T-helper 2 cell (primary cell): Measurements from ENCODE around the gene WDR90.
A peak's percentile ranks its signal among the peaks of the same experiment; 100 is the strongest.
"Not testable (repeated sequence)": the region's sequence is repeated elsewhere in the genome, so short reads cannot be mapped to it uniquely, and the experiment has no call there.

Experiments used
- DNase-seq, 5 experiments: peaks; one replicate each; pipeline versions ENCODE4 v3.0.0 to v3.0.0-alpha.2; 2012 to 2022

WDR90 gene

GRCh38 chr16:709566-710499 is 60.7 kb downstream of the WDR90 start:
- no peak for DNase-seq

GRCh38 chr16:710500-711075 is 61.4 kb downstream of the WDR90 start:
- no peak for DNase-seq

GRCh38 chr16:711084-711483 is 61.9 kb downstream of the WDR90 start:
- no peak for DNase-seq

- peak; percentile 59 to 71 (median 68) for DNase-seq
Observed at GRCh38 chr16:711548-712320, 62.6 kb downstream of the WDR90 start.

DNA sequence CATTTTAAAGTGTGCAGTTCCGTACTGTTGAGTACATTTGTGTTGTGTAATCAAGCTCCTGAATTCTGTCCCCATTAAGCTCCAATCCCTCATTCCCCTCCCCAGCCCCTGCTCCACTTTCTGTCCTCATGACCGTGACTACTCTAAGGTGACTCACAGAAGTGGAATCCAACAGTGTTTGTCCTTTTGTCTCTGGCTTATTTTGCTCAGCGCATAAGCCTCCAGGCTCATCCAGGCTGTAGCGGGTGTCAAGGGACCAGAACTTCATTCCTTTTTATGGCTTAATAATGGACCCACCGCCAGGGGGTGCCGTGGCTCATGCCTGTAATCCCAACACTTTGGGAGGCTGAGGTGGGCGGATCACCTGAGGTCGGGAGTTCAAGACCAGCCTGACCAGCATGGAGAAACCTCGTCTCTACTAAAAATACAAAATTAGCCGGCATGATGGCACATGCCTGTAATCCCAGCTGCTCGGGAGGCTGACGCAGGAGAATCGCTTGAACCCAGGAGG is 63.6 kb downstream of the WDR90 start:
- not testable (repeated sequence) for DNase-seq

- no peak for DNase-seq
Observed at GRCh38 chr16:714079-714478, 64.9 kb downstream of the WDR90 start.

DNA sequence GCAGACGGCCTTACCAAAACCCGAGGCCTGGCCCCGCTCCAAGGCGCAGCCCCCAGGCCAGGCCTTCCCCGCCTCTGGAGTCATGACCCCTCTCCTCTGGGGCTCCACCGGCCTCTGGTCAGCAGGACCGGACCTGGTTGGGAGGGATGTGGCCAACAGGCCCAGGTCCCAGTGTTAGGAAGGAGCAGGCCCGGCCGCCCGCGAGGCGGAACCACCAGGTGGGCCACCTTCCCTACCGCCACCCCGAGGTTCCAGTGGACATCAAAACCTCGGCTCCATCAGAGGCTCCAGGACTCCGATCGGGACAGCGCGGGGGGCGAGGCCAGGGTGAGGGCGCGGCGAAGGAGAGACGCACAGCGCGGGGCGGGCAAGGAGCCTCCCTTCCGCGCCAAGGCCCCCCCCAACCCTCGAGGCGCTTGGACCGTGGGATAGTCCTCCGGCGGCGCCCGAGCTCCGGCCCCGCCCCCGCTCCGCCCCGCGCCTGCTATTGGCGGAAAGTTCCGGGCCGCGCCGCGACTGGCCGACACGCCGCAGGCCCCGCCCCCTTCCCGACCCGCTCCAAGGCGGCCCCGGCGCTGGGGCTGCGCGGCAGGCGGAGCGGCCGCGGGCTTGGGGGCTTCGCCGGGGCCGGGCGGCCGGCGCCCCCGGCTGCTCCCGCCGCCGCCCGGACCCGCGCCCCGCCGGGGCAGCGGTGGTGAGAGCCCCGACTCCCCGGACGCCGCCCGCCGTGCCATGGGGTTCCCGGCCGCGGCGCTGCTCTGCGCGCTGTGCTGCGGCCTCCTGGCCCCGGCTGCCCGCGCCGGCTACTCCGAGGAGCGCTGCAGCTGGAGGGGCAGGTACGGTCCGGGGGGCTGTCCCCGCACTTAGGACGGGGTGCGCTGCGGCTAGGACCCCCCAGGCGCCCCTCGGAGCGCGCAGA is 65.7 kb downstream of the WDR90 start, which contains the start of gene METRN:
Gene METRN, plus strand, starts transcription at position 561 of the 919 bp plus-strand sequence. Its CDS starts 172 bp downstream, at position 733.
- DNase-seq, result peak; percentile 77 to 87 (median 84)

GRCh38 chr16:715477-716199 is 66.5 kb downstream of the WDR90 start:
- DNase-seq, result no peak

- DNase-seq, result no peak
Observed at GRCh38 chr16:716200-716568, 67.0 kb downstream of the WDR90 start.

DNA sequence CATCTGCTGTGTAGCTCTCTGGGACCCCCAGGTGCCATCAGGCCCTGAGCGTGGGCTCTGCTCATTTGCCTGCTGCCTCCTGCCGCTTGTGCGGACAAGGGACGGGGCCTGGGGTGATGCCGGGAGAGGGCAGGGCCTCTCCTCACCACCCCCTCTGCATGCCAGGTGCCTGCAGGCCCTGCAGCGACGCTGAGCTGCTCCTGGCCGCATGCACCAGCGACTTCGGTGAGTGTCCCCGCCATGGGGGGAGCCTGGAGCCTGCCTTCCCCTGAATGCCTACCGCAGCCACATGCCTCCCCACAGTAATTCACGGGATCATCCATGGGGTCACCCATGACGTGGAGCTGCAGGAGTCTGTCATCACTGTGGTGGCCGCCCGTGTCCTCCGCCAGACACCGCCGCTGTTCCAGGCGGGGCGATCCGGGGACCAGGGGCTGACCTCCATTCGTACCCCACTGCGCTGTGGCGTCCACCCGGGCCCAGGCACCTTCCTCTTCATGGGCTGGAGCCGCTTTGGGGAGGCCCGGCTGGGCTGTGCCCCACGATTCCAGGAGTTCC is 67.7 kb downstream of the WDR90 start:
- no peak for DNase-seq
